Measurements from ENCODE around the gene GPC5.

Gene GPC5

DNA sequence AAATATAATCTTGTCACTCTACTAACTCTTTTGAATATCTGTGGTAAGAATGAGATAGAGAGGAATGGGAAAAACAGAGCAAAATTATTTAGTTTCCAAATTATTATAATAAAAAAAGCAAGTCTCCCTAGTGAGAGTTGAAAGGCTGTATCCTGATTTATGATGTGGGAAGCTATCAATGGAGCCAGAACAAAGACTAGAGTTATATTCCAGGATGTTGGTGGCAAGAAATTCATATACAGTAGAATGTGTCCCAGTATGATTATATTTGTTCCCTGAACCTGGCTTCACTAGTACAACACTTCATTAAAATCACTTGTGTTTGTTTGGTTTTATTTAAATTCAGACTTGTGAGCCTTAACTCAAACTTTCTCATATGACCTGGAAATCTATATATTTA is 630.3 kb downstream of the GPC5 start:
- H2BK12ac ChIP-seq (ENCODE audit: low read length) = no peak overlapping the region

DNA sequence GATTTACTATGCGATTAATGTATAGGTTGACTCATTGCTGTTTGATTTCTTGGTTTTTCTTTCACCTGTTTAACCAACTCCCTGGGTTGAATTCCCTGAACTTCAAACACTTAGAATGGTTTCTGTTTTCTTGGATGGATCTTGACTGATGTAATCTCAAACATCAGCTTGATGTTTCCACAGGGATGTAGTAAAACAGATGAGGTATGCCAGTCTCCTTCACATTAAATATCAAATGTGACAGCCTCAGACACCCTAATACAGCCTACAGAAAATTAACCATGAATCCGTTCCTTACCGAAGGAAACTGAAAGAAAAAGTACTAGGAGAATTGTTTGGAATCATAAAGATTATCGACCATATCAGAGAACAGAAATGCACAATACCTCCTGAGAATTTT is 631.2 kb downstream of the GPC5 start:
- no peaks in the 10 kb centered on the region for H3K27me3 ChIP-seq (ENCODE audit: insufficient read depth, low read length)
- no peak overlapping the region for H3K9ac ChIP-seq (ENCODE audit: low read length)
- no peak overlapping the region for H2AK5ac ChIP-seq (ENCODE audit: low read length)
- no peak overlapping the region for H4K91ac ChIP-seq (ENCODE audit: low read depth, low read length)
- H3K18ac ChIP-seq (ENCODE audit: low read length) = no peak overlapping the region
- no peak overlapping the region for H3K4me2 ChIP-seq (ENCODE audit: low read length)
- H3K9me3 ChIP-seq (ENCODE audit: insufficient read depth, low read depth, low read length) = no peaks in the 10 kb centered on the region
- no peak overlapping the region for H2BK120ac ChIP-seq (ENCODE audit: insufficient read depth, low read length, poor library complexity)
- no peak overlapping the region for H3K4me3 ChIP-seq (ENCODE audit: low read depth, low read length)
- H3K27ac ChIP-seq (ENCODE audit: low read depth, low read length) = no peak overlapping the region
- no peaks in the 10 kb centered on the region for H3K79me2 ChIP-seq (ENCODE audit: control insufficient read depth, insufficient read depth, low read length, poor library complexity)
- WGBS (ENCODE audit: extremely low coverage, insufficient coverage, insufficient read length) = no CpG with 5 or more reads among the region's 4 CpGs
- no peak overlapping the region for H4K12ac ChIP-seq (ENCODE audit: low read depth, low read length)
- no peak overlapping the region for H2BK12ac ChIP-seq (ENCODE audit: low read length)
- no peak overlapping the region for H3K23ac ChIP-seq (ENCODE audit: low read length)
- no peaks in the 10 kb centered on the region for H3K79me1 ChIP-seq (ENCODE audit: low read length)
- H3K36me3 ChIP-seq (ENCODE audit: control insufficient read depth in 1 of 2, insufficient read depth in 2 of 2, low read length in 2 of 2) = no peaks in the 10 kb centered on the region
- no peak overlapping the region for H3K4ac ChIP-seq (ENCODE audit: low read depth, low read length)
- H2BK5ac ChIP-seq (ENCODE audit: low read depth, low read length, poor library complexity) = no peak overlapping the region
- no peak overlapping the region for H2AFZ ChIP-seq (ENCODE audit: insufficient read depth, low read length, poor library complexity)
- H4K8ac ChIP-seq (ENCODE audit: low read depth, low read length) = no peak overlapping the region
- no peak for DNase-seq
- no peak overlapping the region for H3K14ac ChIP-seq (ENCODE audit: low read length)
- no peaks in the 10 kb centered on the region for H3K4me1 ChIP-seq (ENCODE audit: control insufficient read depth in 1 of 2, insufficient read depth in 2 of 2, low read length in 2 of 2)

More for the DNA sequence above, 630.3 kb downstream of the GPC5 start:
- no peak for DNase-seq
- H3K4me2 ChIP-seq (ENCODE audit: low read length) = no peak overlapping the region
- no peaks in the 10 kb centered on the region for H3K79me2 ChIP-seq (ENCODE audit: control insufficient read depth, insufficient read depth, low read length, poor library complexity)
- H3K9ac ChIP-seq (ENCODE audit: low read length) = no peak overlapping the region
- no peak overlapping the region for H3K14ac ChIP-seq (ENCODE audit: low read length)
- no peak overlapping the region for H4K8ac ChIP-seq (ENCODE audit: low read depth, low read length)
- no peak overlapping the region for H3K4me3 ChIP-seq (ENCODE audit: low read depth, low read length)
- H2BK120ac ChIP-seq (ENCODE audit: insufficient read depth, low read length, poor library complexity) = no peak overlapping the region
- no peak overlapping the region for H2AFZ ChIP-seq (ENCODE audit: insufficient read depth, low read length, poor library complexity)
- no peak overlapping the region for H2AK5ac ChIP-seq (ENCODE audit: low read length)
- H3K18ac ChIP-seq (ENCODE audit: low read length) = no peak overlapping the region
- H3K27ac ChIP-seq (ENCODE audit: low read depth, low read length) = no peak overlapping the region
- no peaks in the 10 kb centered on the region for H3K27me3 ChIP-seq (ENCODE audit: insufficient read depth, low read length)
- H3K23ac ChIP-seq (ENCODE audit: low read length) = no peak overlapping the region
- no peaks in the 10 kb centered on the region for H3K79me1 ChIP-seq (ENCODE audit: low read length)
- no peak overlapping the region for H4K12ac ChIP-seq (ENCODE audit: low read depth, low read length)
- no peaks in the 10 kb centered on the region for H3K4me1 ChIP-seq (ENCODE audit: control insufficient read depth in 1 of 2, insufficient read depth in 2 of 2, low read length in 2 of 2)
- H4K91ac ChIP-seq (ENCODE audit: low read depth, low read length) = no peak overlapping the region
- H2BK5ac ChIP-seq (ENCODE audit: low read depth, low read length, poor library complexity) = no peak overlapping the region
- no peaks in the 10 kb centered on the region for H3K36me3 ChIP-seq (ENCODE audit: control insufficient read depth in 1 of 2, insufficient read depth in 2 of 2, low read length in 2 of 2)
- H3K9me3 ChIP-seq (ENCODE audit: insufficient read depth, low read depth, low read length) = no peaks in the 10 kb centered on the region
- H3K4ac ChIP-seq (ENCODE audit: low read depth, low read length) = no peak overlapping the region

DNA sequence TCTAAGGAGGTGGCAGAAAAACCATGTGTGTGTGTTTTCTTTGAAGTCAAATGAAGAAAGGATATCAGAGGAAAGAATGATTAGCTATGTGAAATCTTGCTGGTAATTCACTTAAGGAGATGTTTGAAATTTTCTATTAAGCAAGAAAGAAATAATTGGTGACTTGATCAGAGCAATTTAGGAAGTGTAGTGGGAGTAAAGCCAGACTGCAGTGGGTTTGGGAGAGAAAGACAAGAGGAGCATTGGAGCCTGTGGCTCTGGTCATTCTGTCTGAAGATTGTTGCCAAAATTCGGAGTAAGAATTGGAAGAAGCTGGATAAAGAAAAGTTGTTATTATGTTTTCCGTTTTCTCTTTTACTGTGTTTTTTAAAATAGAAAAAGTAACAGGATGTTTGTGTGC is 640.5 kb downstream of the GPC5 start:
- no peak overlapping the region for H3K23ac ChIP-seq (ENCODE audit: low read length)

DNA sequence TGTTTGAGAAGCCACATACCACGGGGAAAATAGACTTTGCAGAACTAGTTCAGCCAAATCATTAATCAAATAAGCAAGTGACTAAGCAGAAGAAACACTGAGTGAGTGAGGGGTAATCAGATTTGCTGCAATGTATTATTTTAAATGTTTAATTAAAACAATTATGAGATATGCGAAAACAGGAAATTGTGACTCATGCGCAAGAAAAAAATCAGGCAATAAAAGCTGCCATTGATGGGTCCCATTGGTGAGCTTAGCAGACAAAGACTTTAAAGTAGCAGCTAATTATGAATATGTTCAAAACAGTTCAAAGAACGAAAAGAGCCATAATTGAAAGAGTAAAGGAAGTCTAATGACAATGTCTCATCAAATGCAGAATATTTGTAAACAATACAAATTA is 644.1 kb downstream of the GPC5 start:
- no peak overlapping the region for H3K4me2 ChIP-seq (ENCODE audit: low read length)
- H3K14ac ChIP-seq (ENCODE audit: low read length) = no peak overlapping the region
- H3K9ac ChIP-seq (ENCODE audit: low read length) = no peak overlapping the region
- H2AK5ac ChIP-seq (ENCODE audit: low read length) = no peak overlapping the region
- no peak overlapping the region for H2BK12ac ChIP-seq (ENCODE audit: low read length)
- no peak overlapping the region for H4K8ac ChIP-seq (ENCODE audit: low read depth, low read length)
- no peak overlapping the region for H4K91ac ChIP-seq (ENCODE audit: low read depth, low read length)
- H3K4me1 ChIP-seq (ENCODE audit: control insufficient read depth in 1 of 2, insufficient read depth in 2 of 2, low read length in 2 of 2) = no peaks in the 10 kb centered on the region
- H3K9me3 ChIP-seq (ENCODE audit: insufficient read depth, low read depth, low read length) = peaks cover 2% of the 10 kb centered on the region
- DNase-seq = no peak
- no peak overlapping the region for H4K12ac ChIP-seq (ENCODE audit: low read depth, low read length)
- no peaks in the 10 kb centered on the region for H3K36me3 ChIP-seq (ENCODE audit: control insufficient read depth in 1 of 2, insufficient read depth in 2 of 2, low read length in 2 of 2)
- whole genome bisulfite sequencing (ENCODE audit: extremely low coverage, insufficient coverage, insufficient read length) = no CpG with 5 or more reads among the region's 4 CpGs
- H2BK120ac ChIP-seq (ENCODE audit: insufficient read depth, low read length, poor library complexity) = no peak overlapping the region
- no peak overlapping the region for H2BK5ac ChIP-seq (ENCODE audit: low read depth, low read length, poor library complexity)
- no peak overlapping the region for H3K4me3 ChIP-seq (ENCODE audit: low read depth, low read length)
- H3K23ac ChIP-seq (ENCODE audit: low read length) = no peak overlapping the region
- H3K27me3 ChIP-seq (ENCODE audit: insufficient read depth, low read length) = no peaks in the 10 kb centered on the region
- H3K79me2 ChIP-seq (ENCODE audit: control insufficient read depth, insufficient read depth, low read length, poor library complexity) = no peaks in the 10 kb centered on the region
- H2AFZ ChIP-seq (ENCODE audit: insufficient read depth, low read length, poor library complexity) = no peak overlapping the region
- H3K27ac ChIP-seq (ENCODE audit: low read depth, low read length) = no peak overlapping the region
- H3K18ac ChIP-seq (ENCODE audit: low read length) = no peak overlapping the region
- H3K79me1 ChIP-seq (ENCODE audit: low read length) = no peaks in the 10 kb centered on the region
- H3K4ac ChIP-seq (ENCODE audit: low read depth, low read length) = no peak overlapping the region

More for the DNA sequence above, 640.5 kb downstream of the GPC5 start:
- no peak overlapping the region for H2AK5ac ChIP-seq (ENCODE audit: low read length)
- no peaks in the 10 kb centered on the region for H3K79me2 ChIP-seq (ENCODE audit: control insufficient read depth, insufficient read depth, low read length, poor library complexity)
- no peak overlapping the region for H3K14ac ChIP-seq (ENCODE audit: low read length)
- no peaks in the 10 kb centered on the region for H3K36me3 ChIP-seq (ENCODE audit: control insufficient read depth in 1 of 2, insufficient read depth in 2 of 2, low read length in 2 of 2)
- H3K18ac ChIP-seq (ENCODE audit: low read length) = no peak overlapping the region
- H4K91ac ChIP-seq (ENCODE audit: low read depth, low read length) = no peak overlapping the region
- no peak overlapping the region for H3K9ac ChIP-seq (ENCODE audit: low read length)
- no peak for DNase-seq
- no peak overlapping the region for H3K4ac ChIP-seq (ENCODE audit: low read depth, low read length)
- no peak overlapping the region for H3K4me3 ChIP-seq (ENCODE audit: low read depth, low read length)
- no peaks in the 10 kb centered on the region for H3K27me3 ChIP-seq (ENCODE audit: insufficient read depth, low read length)
- no peak overlapping the region for H4K8ac ChIP-seq (ENCODE audit: low read depth, low read length)
- no peak overlapping the region for H3K4me2 ChIP-seq (ENCODE audit: low read length)
- H4K12ac ChIP-seq (ENCODE audit: low read depth, low read length) = no peak overlapping the region
- H2BK5ac ChIP-seq (ENCODE audit: low read depth, low read length, poor library complexity) = no peak overlapping the region
- no peak overlapping the region for H2BK120ac ChIP-seq (ENCODE audit: insufficient read depth, low read length, poor library complexity)
- peaks cover 2% of the 10 kb centered on the region for H3K9me3 ChIP-seq (ENCODE audit: insufficient read depth, low read depth, low read length)
- H3K4me1 ChIP-seq (ENCODE audit: control insufficient read depth in 1 of 2, insufficient read depth in 2 of 2, low read length in 2 of 2) = no peaks in the 10 kb centered on the region
- no peak overlapping the region for H2AFZ ChIP-seq (ENCODE audit: insufficient read depth, low read length, poor library complexity)
- no CpG with 5 or more reads among the region's 2 CpGs for WGBS (ENCODE audit: extremely low coverage, insufficient coverage, insufficient read length)
- no peaks in the 10 kb centered on the region for H3K79me1 ChIP-seq (ENCODE audit: low read length)
- H3K27ac ChIP-seq (ENCODE audit: low read depth, low read length) = no peak overlapping the region
- H2BK12ac ChIP-seq (ENCODE audit: low read length) = no peak overlapping the region
